ENCODE measurements around the gene RPL13. TPM values are rescaled to one million over a fixed set of nuclear protein-coding genes. Genes with fewer than 3 reads are reported as not detected.
A peak's percentile ranks its signal among the peaks of the same experiment; 100 is the strongest.

RPL13 gene
- total RNA-seq, 2 experiments from 2014 or later: 4,971 to 5,051 TPM

DNA sequence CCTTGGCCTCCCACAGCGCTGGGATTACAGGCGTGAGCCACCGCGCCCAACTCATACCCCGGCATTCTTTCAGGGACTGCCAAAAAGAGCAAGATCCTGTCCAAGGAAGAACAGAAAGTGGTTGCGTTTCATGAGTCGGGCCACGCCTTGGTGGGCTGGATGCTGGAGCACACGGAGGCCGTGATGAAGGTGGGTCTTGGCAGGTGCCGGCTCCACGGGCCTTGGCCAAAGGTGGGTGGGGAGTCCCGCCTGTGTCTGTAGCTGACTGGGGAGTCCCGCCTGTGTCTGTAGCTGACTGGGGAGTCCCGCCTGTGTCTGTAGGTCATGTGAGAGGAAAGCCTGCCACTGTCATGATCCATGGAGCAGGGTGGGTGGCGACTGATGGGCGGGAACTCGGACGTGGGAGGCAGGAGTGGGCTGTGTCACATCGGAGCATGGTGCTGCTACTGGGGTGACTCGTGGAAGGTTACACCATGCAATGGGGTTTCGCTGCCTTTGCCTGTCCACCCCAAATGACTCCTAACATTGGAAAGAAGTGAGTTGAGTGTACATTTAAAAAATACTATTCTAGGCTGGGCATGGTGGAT is 10.0 kb upstream of the RPL13 start:
- Mint-ChIP-seq H3K27me3 (no peaks in the 10 kb centered on the region), H3K27ac (peak overlapping the region; percentile 91), H3K9me3 (no peaks in the 10 kb centered on the region), H3K4me1 (ENCODE audit: low read depth) (peaks cover 15% of the 10 kb centered on the region), H3K4me3 (no peak overlapping the region), H3K36me3 (ENCODE audit: low read depth) (peaks cover 55% of the 10 kb centered on the region)
- Histone ChIP-seq H3K27ac (ENCODE audit: low read depth in 1 of 2, low read length in 2 of 2) (no peak overlapping the region), H3K9me3 (ENCODE audit: control insufficient read depth in 1 of 2, insufficient read depth in 1 of 2, low read length in 2 of 2) (no peaks in the 10 kb centered on the region), H3K4me3 (ENCODE audit: low read length) (no peak overlapping the region), H3K36me3 (ENCODE audit: insufficient read depth, low read length) (peaks cover 65% of the 10 kb centered on the region), H3K4me1 (ENCODE audit: insufficient read depth, low read length) (peaks cover 19% of the 10 kb centered on the region), H3K27me3 (ENCODE audit: control insufficient read depth in 1 of 2, insufficient read depth in 2 of 2, low read length in 2 of 2) (no peaks in the 10 kb centered on the region)
- ChIA-PET CTCF (no interaction called here), POLR2A (interaction anchor here (2.2 to 2.9 kb wide), 2 partner anchors 13 to 16 kb away, joined by 11 to 20 read pairs; no protein-coding TSS in a partner anchor)
- no peak for TF ChIP-seq CTCF (IDR thresholded peaks at IDR 0.05)
- no peak for ATAC-seq (ENCODE audit: poor library complexity)
- intact Hi-C loops (cut with DNase I, micrococcal nuclease): no loop called here
- DNase-seq: no peak

DNA sequence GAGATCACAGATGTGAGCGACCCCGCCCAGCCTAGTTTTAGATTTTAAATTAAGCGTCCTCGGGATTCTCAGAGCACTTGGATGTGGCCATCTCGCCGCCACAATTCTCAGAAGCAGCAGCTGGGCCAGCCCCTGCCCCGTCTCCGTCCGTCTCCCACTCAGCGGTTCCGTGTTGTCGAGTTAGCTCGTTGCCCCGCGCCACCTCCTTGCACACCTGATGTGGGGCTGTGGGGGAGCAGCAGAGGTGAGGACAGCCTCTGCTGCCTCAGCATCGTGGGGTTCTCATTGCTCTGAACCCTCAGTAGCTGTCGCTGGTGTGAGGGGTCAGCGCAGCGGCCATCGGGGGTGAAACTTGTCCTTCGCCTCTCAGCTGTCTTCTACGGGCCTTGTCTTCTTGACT is 8.2 kb upstream of the RPL13 start:
- POLR2A ChIA-PET: no interaction called here
- no peak for TF ChIP-seq CTCF (IDR thresholded peaks at IDR 0.05)
- CTCF ChIA-PET: no interaction called here

DNA sequence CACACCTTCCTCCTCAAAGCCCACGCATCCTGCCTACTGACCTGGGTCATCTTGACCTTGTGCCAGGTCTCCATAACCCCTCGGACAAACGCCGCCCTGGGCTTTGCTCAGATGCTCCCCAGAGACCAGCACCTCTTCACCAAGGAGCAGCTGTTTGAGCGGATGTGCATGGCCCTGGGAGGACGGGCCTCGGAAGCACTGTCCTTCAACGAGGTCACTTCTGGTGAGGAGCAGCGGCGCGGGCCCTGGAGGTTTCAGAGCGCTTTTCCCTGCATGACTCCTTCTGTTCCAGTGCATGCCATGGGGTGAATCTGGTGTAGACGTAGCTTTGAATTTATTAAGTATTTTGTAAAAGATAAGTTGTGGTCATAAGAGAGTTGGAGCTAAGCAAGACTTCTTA is 7.6 kb upstream of the RPL13 start:
- TF ChIP-seq CTCF (IDR thresholded peaks at IDR 0.05): no peak
- H3K9me3 ChIP-seq (ENCODE audit: control insufficient read depth in 1 of 2, insufficient read depth in 1 of 2, low read length in 2 of 2): no peaks in the 10 kb centered on the region
- no peak overlapping the region for H3K4me3 ChIP-seq (ENCODE audit: low read length)
- intact Hi-C loops (cut with DNase I, micrococcal nuclease): no loop called here
- peaks cover 63% of the 10 kb centered on the region for H3K36me3 Mint-ChIP-seq (ENCODE audit: low read depth)
- ATAC-seq (ENCODE audit: poor library complexity): no peak
- H3K4me1 ChIP-seq (ENCODE audit: insufficient read depth, low read length): peaks cover 30% of the 10 kb centered on the region
- H3K27me3 ChIP-seq (ENCODE audit: control insufficient read depth in 1 of 2, insufficient read depth in 2 of 2, low read length in 2 of 2): no peaks in the 10 kb centered on the region
- H3K9me3 Mint-ChIP-seq: no peaks in the 10 kb centered on the region
- H3K27ac Mint-ChIP-seq: no peak overlapping the region
- H3K4me3 Mint-ChIP-seq: no peak overlapping the region
- H3K27me3 Mint-ChIP-seq: no peaks in the 10 kb centered on the region
- H3K36me3 ChIP-seq (ENCODE audit: insufficient read depth, low read length): peaks cover 58% of the 10 kb centered on the region
- H3K27ac ChIP-seq (ENCODE audit: low read depth in 1 of 2, low read length in 2 of 2): no peak overlapping the region
- ChIA-PET POLR2A (no interaction called here), CTCF (no interaction called here)
- peaks cover 23% of the 10 kb centered on the region for H3K4me1 Mint-ChIP-seq (ENCODE audit: low read depth)
- no peak for DNase-seq

More for the DNA sequence above, 8.2 kb upstream of the RPL13 start:
- H3K9me3 Mint-ChIP-seq: no peaks in the 10 kb centered on the region
- no peak overlapping the region for H3K4me3 Mint-ChIP-seq
- DNase-seq (no peak), ATAC-seq (ENCODE audit: poor library complexity) (no peak)
- peaks cover 19% of the 10 kb centered on the region for H3K4me1 Mint-ChIP-seq (ENCODE audit: low read depth)
- H3K9me3 ChIP-seq (ENCODE audit: control insufficient read depth in 1 of 2, insufficient read depth in 1 of 2, low read length in 2 of 2): no peaks in the 10 kb centered on the region
- peaks cover 24% of the 10 kb centered on the region for H3K4me1 ChIP-seq (ENCODE audit: insufficient read depth, low read length)
- H3K36me3 ChIP-seq (ENCODE audit: insufficient read depth, low read length): peaks cover 64% of the 10 kb centered on the region
- H3K27ac Mint-ChIP-seq: no peak overlapping the region
- intact Hi-C loops (cut with DNase I, micrococcal nuclease): no loop called here
- no peak overlapping the region for H3K4me3 ChIP-seq (ENCODE audit: low read length)
- H3K27me3 ChIP-seq (ENCODE audit: control insufficient read depth in 1 of 2, insufficient read depth in 2 of 2, low read length in 2 of 2): no peaks in the 10 kb centered on the region
- H3K36me3 Mint-ChIP-seq (ENCODE audit: low read depth): peaks cover 61% of the 10 kb centered on the region
- no peak overlapping the region for H3K27ac ChIP-seq (ENCODE audit: low read depth in 1 of 2, low read length in 2 of 2)
- no peaks in the 10 kb centered on the region for H3K27me3 Mint-ChIP-seq
